ENCODE results near the gene PAPSS2.
"Not testable (repeated sequence)": the region's sequence is repeated elsewhere in the genome, so short reads cannot be mapped to it uniquely, and the experiment has no call there.

PAPSS2 gene

DNA sequence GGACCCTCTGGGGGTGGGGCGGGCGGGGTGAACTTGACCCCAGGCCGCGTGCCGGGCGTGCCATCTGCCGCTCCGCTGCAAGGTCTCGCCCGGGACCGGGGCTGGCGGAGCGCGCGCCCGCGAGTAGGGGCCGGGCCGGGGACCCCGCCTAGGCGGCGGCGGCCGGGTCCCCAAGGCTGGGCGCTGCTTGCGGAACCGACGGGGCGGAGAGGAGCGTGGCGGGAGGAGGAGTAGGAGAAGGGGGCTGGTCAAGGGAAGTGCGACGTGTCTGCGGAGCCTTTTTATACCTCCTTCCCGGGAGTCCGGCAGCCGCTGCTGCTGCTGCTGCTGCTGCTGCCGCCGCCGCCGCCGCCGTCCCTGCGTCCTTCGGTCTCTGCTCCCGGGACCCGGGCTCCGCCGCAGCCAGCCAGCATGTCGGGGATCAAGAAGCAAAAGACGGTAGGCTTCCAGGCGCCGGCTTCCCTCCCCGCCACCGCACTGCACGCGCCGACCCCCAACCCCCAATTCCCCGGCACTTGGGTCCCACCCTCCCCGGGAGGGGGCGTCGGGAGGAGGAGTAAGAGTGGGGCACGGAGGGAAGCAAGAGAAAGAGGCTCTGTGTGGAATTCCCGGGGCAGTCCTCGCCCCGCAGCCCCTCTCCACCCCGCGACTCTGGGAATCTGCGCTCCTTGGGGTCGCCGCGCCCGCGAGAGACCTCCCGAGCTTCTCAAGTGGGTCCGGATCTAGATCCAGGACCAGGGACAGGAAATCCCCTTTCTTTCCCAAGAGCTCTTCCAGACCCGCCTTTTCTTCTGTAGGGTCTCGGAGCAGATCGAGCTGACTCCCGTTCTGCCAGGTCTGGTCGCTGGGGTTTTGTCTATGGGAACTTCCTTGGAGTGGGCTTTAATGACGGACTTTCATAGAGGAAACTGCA lies at the start of gene PAPSS2:
Gene PAPSS2 (plus strand): TSS at position 308 of the 913 bp plus-strand sequence. CDS start 104 bp downstream, at position 412.
- H3K9me3 ChIP-seq (ENCODE audit: control insufficient read depth, low read depth, low read length), result no peaks in the 10 kb centered on the region
- H3K27ac ChIP-seq (ENCODE audit: low read length), result peak within 1 kb of the TSS; percentile 44
- H3K27me3 ChIP-seq (ENCODE audit: control insufficient read depth, insufficient read depth, low read length), result no peaks in the 10 kb centered on the region
- peak within 1 kb of the TSS; percentile 93 for H3K4me3 ChIP-seq (ENCODE audit: low read length)
- peaks cover 27% of the 10 kb centered on the region for H3K4me1 ChIP-seq (ENCODE audit: control insufficient read depth, low read depth, low read length)
- peak within 1 kb of the TSS; percentile 71 for H3K9ac ChIP-seq (ENCODE audit: low read length)
- H3K36me3 ChIP-seq (ENCODE audit: control insufficient read depth, low read depth, low read length), result no peaks in the 10 kb centered on the region

- not testable (repeated sequence) for H3K36me3 ChIP-seq (ENCODE audit: control insufficient read depth, low read depth, low read length); H3K27me3 ChIP-seq (ENCODE audit: control insufficient read depth, insufficient read depth, low read length); H3K9ac ChIP-seq (ENCODE audit: low read length); H3K4me3 ChIP-seq (ENCODE audit: low read length); H3K27ac ChIP-seq (ENCODE audit: low read length)
- peaks cover 11% of the 10 kb centered on the region for H3K9me3 ChIP-seq (ENCODE audit: control insufficient read depth, low read depth, low read length)
- peaks cover 21% of the 10 kb centered on the region for H3K4me1 ChIP-seq (ENCODE audit: control insufficient read depth, low read depth, low read length)
These were observed 48.3 kb upstream of the PAPSS2 start for GRCh38 chr10:87611341-87611740.

DNA sequence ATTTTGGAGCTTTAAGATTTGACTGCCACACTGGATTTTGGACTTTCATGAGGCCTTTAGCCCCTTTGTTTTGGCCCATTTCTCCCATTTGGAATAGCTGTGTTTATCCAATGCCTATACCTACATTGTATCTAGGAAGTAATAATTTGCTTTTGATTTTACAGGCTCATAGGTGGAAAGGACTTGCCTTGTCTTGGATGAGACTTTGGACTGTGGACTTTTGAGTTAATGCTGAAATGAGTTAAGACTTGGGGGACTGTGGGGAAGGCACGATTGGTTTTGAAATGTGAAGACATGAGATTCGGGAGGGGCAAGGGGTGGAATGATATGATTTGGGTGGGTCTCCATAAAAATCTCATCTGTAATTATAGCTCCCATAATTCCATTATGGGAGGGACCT lies 47.6 kb upstream of the PAPSS2 start:
- Histone ChIP-seq H3K9me3 (ENCODE audit: control insufficient read depth, low read depth, low read length) (peaks cover 11% of the 10 kb centered on the region), H3K27ac (ENCODE audit: low read length) (no peak overlapping the region), H3K4me3 (ENCODE audit: low read length) (no peak overlapping the region), H3K27me3 (ENCODE audit: control insufficient read depth, insufficient read depth, low read length) (no peaks in the 10 kb centered on the region), H3K36me3 (ENCODE audit: control insufficient read depth, low read depth, low read length) (no peaks in the 10 kb centered on the region), H3K9ac (ENCODE audit: low read length) (no peak overlapping the region), H3K4me1 (ENCODE audit: control insufficient read depth, low read depth, low read length) (peaks cover 21% of the 10 kb centered on the region)

- H3K27me3 ChIP-seq (ENCODE audit: control insufficient read depth, insufficient read depth, low read length), result no peaks in the 10 kb centered on the region
- peaks cover 11% of the 10 kb centered on the region for H3K9me3 ChIP-seq (ENCODE audit: control insufficient read depth, low read depth, low read length)
- H3K27ac ChIP-seq (ENCODE audit: low read length), result no peak overlapping the region
- H3K9ac ChIP-seq (ENCODE audit: low read length), result no peak overlapping the region
- peaks cover 13% of the 10 kb centered on the region for H3K4me1 ChIP-seq (ENCODE audit: control insufficient read depth, low read depth, low read length)
- no peaks in the 10 kb centered on the region for H3K36me3 ChIP-seq (ENCODE audit: control insufficient read depth, low read depth, low read length)
- no peak overlapping the region for H3K4me3 ChIP-seq (ENCODE audit: low read length)
These were observed 45.9 kb upstream of the PAPSS2 start for GRCh38 chr10:87613751-87614150.

- H3K4me3 ChIP-seq (ENCODE audit: low read length), result no peak overlapping the region
- no peaks in the 10 kb centered on the region for H3K27me3 ChIP-seq (ENCODE audit: control insufficient read depth, insufficient read depth, low read length)
- H3K27ac ChIP-seq (ENCODE audit: low read length), result no peak overlapping the region
These were observed 43.8 kb upstream of the PAPSS2 start for GRCh38 chr10:87615856-87616255.

GRCh38 chr10:87617503-87617902 lies 42.2 kb upstream of the PAPSS2 start:
- Histone ChIP-seq H3K4me1 (ENCODE audit: control insufficient read depth, low read depth, low read length) (peaks cover 21% of the 10 kb centered on the region), H3K36me3 (ENCODE audit: control insufficient read depth, low read depth, low read length) (no peaks in the 10 kb centered on the region), H3K27ac (ENCODE audit: low read length) (no peak overlapping the region), H3K9ac (ENCODE audit: low read length) (no peak overlapping the region), H3K27me3 (ENCODE audit: control insufficient read depth, insufficient read depth, low read length) (no peaks in the 10 kb centered on the region), H3K4me3 (ENCODE audit: low read length) (no peak overlapping the region), H3K9me3 (ENCODE audit: control insufficient read depth, low read depth, low read length) (no peaks in the 10 kb centered on the region)

More at GRCh38 chr10:87615856-87616255, 43.8 kb upstream of the PAPSS2 start:
- H3K36me3 ChIP-seq (ENCODE audit: control insufficient read depth, low read depth, low read length), result no peaks in the 10 kb centered on the region
- H3K4me1 ChIP-seq (ENCODE audit: control insufficient read depth, low read depth, low read length), result peaks cover 13% of the 10 kb centered on the region
- no peak overlapping the region for H3K9ac ChIP-seq (ENCODE audit: low read length)
- peaks cover 11% of the 10 kb centered on the region for H3K9me3 ChIP-seq (ENCODE audit: control insufficient read depth, low read depth, low read length)

GRCh38 chr10:87618566-87619423 lies 40.9 kb upstream of the PAPSS2 start:
- Histone ChIP-seq H3K9ac (ENCODE audit: low read length) (no peak overlapping the region), H3K27me3 (ENCODE audit: control insufficient read depth, insufficient read depth, low read length) (no peaks in the 10 kb centered on the region), H3K27ac (ENCODE audit: low read length) (no peak overlapping the region), H3K9me3 (ENCODE audit: control insufficient read depth, low read depth, low read length) (no peaks in the 10 kb centered on the region), H3K4me1 (ENCODE audit: control insufficient read depth, low read depth, low read length) (peaks cover 29% of the 10 kb centered on the region), H3K36me3 (ENCODE audit: control insufficient read depth, low read depth, low read length) (no peaks in the 10 kb centered on the region), H3K4me3 (ENCODE audit: low read length) (no peak overlapping the region)

DNA sequence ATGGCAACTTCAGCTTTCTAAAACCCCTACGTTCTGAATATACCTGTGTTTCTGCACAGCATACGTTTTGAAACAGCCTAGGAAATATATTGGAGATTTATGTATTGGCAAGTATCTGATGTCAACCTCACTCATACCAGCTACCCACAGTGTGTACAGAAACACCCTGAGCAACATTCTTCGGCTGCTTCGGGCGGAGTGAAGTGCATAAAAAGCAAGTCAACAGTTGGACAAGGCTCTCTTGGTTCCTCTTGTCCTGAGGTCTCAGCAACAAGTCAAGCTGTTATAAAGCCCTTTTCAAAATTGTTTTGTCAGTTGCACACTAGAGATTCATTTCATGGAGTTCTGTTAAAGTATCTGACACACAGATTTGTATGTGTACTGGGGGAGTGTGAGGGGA lies 40.0 kb upstream of the PAPSS2 start:
- no peaks in the 10 kb centered on the region for H3K27me3 ChIP-seq (ENCODE audit: control insufficient read depth, insufficient read depth, low read length)
- H3K9ac ChIP-seq (ENCODE audit: low read length), result no peak overlapping the region
- no peaks in the 10 kb centered on the region for H3K36me3 ChIP-seq (ENCODE audit: control insufficient read depth, low read depth, low read length)
- H3K4me1 ChIP-seq (ENCODE audit: control insufficient read depth, low read depth, low read length), result peaks cover 33% of the 10 kb centered on the region
- H3K27ac ChIP-seq (ENCODE audit: low read length), result no peak overlapping the region
- H3K4me3 ChIP-seq (ENCODE audit: low read length), result no peak overlapping the region
- H3K9me3 ChIP-seq (ENCODE audit: control insufficient read depth, low read depth, low read length), result no peaks in the 10 kb centered on the region

DNA sequence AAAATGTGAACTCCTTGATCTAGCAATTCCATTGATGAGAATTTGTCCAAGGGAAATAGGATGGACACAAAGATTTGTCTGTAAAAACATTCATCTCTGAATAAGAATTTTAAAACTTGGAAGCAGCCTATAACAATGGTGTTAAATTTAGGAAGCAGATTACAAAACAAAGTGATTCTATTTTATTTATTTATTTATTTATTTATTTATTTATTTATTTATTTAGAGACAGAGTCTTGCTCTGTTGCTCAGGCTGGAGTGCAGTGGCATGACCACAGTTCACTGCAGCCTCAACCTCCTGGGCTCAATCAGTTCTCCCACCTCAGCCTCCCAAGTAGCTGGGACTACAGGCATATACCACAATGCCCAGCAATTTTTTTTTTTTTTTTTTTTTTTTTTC lies 38.2 kb upstream of the PAPSS2 start:
- H3K36me3 ChIP-seq (ENCODE audit: control insufficient read depth, low read depth, low read length); H3K27me3 ChIP-seq (ENCODE audit: control insufficient read depth, insufficient read depth, low read length); H3K27ac ChIP-seq (ENCODE audit: low read length); H3K4me3 ChIP-seq (ENCODE audit: low read length); H3K9me3 ChIP-seq (ENCODE audit: control insufficient read depth, low read depth, low read length); H3K9ac ChIP-seq (ENCODE audit: low read length): not testable (repeated sequence)
- H3K4me1 ChIP-seq (ENCODE audit: control insufficient read depth, low read depth, low read length), result peaks cover 47% of the 10 kb centered on the region

- no peak overlapping the region for H3K4me3 ChIP-seq (ENCODE audit: low read length)
- H3K36me3 ChIP-seq (ENCODE audit: control insufficient read depth, low read depth, low read length), result no peaks in the 10 kb centered on the region
- H3K9me3 ChIP-seq (ENCODE audit: control insufficient read depth, low read depth, low read length), result no peaks in the 10 kb centered on the region
- H3K9ac ChIP-seq (ENCODE audit: low read length), result no peak overlapping the region
- H3K27ac ChIP-seq (ENCODE audit: low read length), result no peak overlapping the region
- no peaks in the 10 kb centered on the region for H3K27me3 ChIP-seq (ENCODE audit: control insufficient read depth, insufficient read depth, low read length)
- H3K4me1 ChIP-seq (ENCODE audit: control insufficient read depth, low read depth, low read length), result peaks cover 51% of the 10 kb centered on the region
These were observed 37.2 kb upstream of the PAPSS2 start for GRCh38 chr10:87622314-87623004.

GRCh38 chr10:87623191-87623590 lies 36.5 kb upstream of the PAPSS2 start:
- Histone ChIP-seq H3K27me3 (ENCODE audit: control insufficient read depth, insufficient read depth, low read length) (no peaks in the 10 kb centered on the region), H3K36me3 (ENCODE audit: control insufficient read depth, low read depth, low read length) (no peaks in the 10 kb centered on the region), H3K9ac (ENCODE audit: low read length) (no peak overlapping the region), H3K4me3 (ENCODE audit: low read length) (no peak overlapping the region), H3K9me3 (ENCODE audit: control insufficient read depth, low read depth, low read length) (no peaks in the 10 kb centered on the region), H3K4me1 (ENCODE audit: control insufficient read depth, low read depth, low read length) (peaks cover 55% of the 10 kb centered on the region), H3K27ac (ENCODE audit: low read length) (no peak overlapping the region)
